HepG2 (cell line): Measurements from ENCODE around the gene EIF3A. TPM values are rescaled to one million over a fixed set of nuclear protein-coding genes. Genes with fewer than 3 reads are reported as not detected.
A peak's percentile ranks its signal among the peaks of the same experiment; 100 is the strongest.

Experiments
- AGO1 ChIP-seq: fragments of 200-400 bp; formaldehyde crosslinking; IDR thresholded peaks from 2 replicates; pipeline ENCODE4 v1.6.1; 2017; ENCODE audit warnings: mild to moderate bottlenecking, low read depth, low read length, moderate library complexity; ENCODE audit not compliant: poor library complexity, severe bottlenecking
- ATF4 ChIP-seq, 2 experiments: fragments of 450-650 bp in 1 of 2; sonication (generic) in 1 of 2; formaldehyde crosslinking; IDR thresholded peaks; 2 replicates each; pipeline versions ENCODE4 v1.5.0 to v1.8.0; 2020 to 2022; ENCODE audit warnings: mild to moderate bottlenecking in 1 of 2, missing genetic modification reagents in 1 of 2
- HCFC1 ChIP-seq: fragments of 150-350 bp; IDR thresholded peaks from 2 replicates; pipeline ENCODE4 v1.6.1; 2014; ENCODE audit warnings: low read depth, low read length
- HHEX ChIP-seq: IDR thresholded peaks from 2 replicates; pipeline ENCODE4 v1.6.1; 2016; ENCODE audit warnings: control low read depth
- JDP2 ChIP-seq: sonication (generic); formaldehyde crosslinking; IDR thresholded peaks from 2 replicates; pipeline ENCODE4 v1.8.1; 2022; ENCODE audit warnings: missing genetic modification reagents, borderline replicate concordance
- KLF6 ChIP-seq: IDR thresholded peaks from 2 replicates; pipeline ENCODE4 v1.8.0; 2016; ENCODE audit warnings: missing biosample characterization, missing genetic modification reagents
- MED8 ChIP-seq: sonication (generic); formaldehyde crosslinking; IDR thresholded peaks from 2 replicates; pipeline ENCODE4 v1.8.1; 2023; ENCODE audit warnings: mild to moderate bottlenecking, missing genetic modification reagents; ENCODE audit not compliant: insufficient replicate concordance
- MTF2 ChIP-seq: sonication (generic); formaldehyde crosslinking; IDR thresholded peaks from 2 replicates; pipeline ENCODE4 v1.5.0; 2020; ENCODE audit warnings: missing genetic modification reagents, borderline replicate concordance
- NFYC ChIP-seq: IDR thresholded peaks from 2 replicates; pipeline ENCODE4 v1.6.1; 2016; ENCODE audit warnings: missing genetic modification reagents, missing compliant biosample characterization
- RNF2 ChIP-seq: fragments of 450-650 bp; conservative IDR thresholded peaks from 2 replicates; pipeline ENCODE4 v1.6.1; 2016; ENCODE audit warnings: low read depth
- SAFB2 ChIP-seq: sonication (generic); formaldehyde crosslinking; IDR thresholded peaks from 2 replicates; pipeline ENCODE4 v1.5.1; 2020; ENCODE audit warnings: missing genetic modification reagents, low read depth, mild to moderate bottlenecking, borderline replicate concordance
- SAP130 ChIP-seq: IDR thresholded peaks from 2 replicates; pipeline ENCODE4 v1.6.1; 2016; ENCODE audit warnings: low read depth
- SRSF4 ChIP-seq: fragments of 200-400 bp; formaldehyde crosslinking; IDR thresholded peaks from one replicate; pipeline ENCODE4 v1.6.1; 2018; ENCODE audit warnings: mild to moderate bottlenecking, low read depth, low read length, moderate library complexity; ENCODE audit not compliant: poor library complexity, severe bottlenecking
- SRSF9 ChIP-seq: fragments of 200-400 bp; formaldehyde crosslinking; IDR thresholded peaks from 2 replicates; pipeline ENCODE4 v1.6.1; 2018; ENCODE audit warnings: borderline replicate concordance, mild to moderate bottlenecking, low read depth, low read length; ENCODE audit not compliant: insufficient read depth, poor library complexity, severe bottlenecking
- XBP1 ChIP-seq: sonication (generic); formaldehyde crosslinking; IDR thresholded peaks from 2 replicates; pipeline ENCODE4 v1.5.0; 2020; ENCODE audit warnings: missing genetic modification reagents
- ZNF142 ChIP-seq: sonication (generic); formaldehyde crosslinking; IDR thresholded peaks from 2 replicates; pipeline ENCODE4 v1.4.0; 2020; ENCODE audit warnings: missing genetic modification reagents
- ZNF251 ChIP-seq: sonication (generic); formaldehyde crosslinking; IDR thresholded peaks from 2 replicates; pipeline ENCODE4 v1.9.0; 2021; ENCODE audit warnings: mild to moderate bottlenecking, missing genetic modification reagents
- ZNF691 ChIP-seq: sonication (generic); formaldehyde crosslinking; IDR thresholded peaks from 2 replicates; pipeline ENCODE4 v1.4.0; 2020; ENCODE audit warnings: missing genetic modification reagents, low read depth, mild to moderate bottlenecking, borderline replicate concordance
- polyA plus RNA-seq, 8 experiments: library from polyadenylated mRNA; depleted of rRNA in 3 of 8; stranded (reverse) in 7 of 8; unstranded in 1 of 8; fragments of >200 nt; fragmentation: Illumina TruSeq in 4 of 8; extraction: Trizol in 4 of 8; gene quantifications; 2 replicates each; pipeline versions ENCODE4 v1.2.1 to v1.2.3, GENCODE V29; 2011 to 2016; ENCODE audit warnings: low read depth in 4 of 8, missing spikeins in 1 of 8, mixed read lengths in 1 of 8; ENCODE audit not compliant: insufficient read depth in 1 of 8
- total RNA-seq, 5 experiments: library from RNA; depleted of rRNA; stranded (reverse); fragments of >200 nt; fragmentation: Illumina TruSeq; extraction: Trizol; gene quantifications; 2 replicates each; pipeline ENCODE4 v1.2.3, GENCODE V29; 2016; ENCODE audit warnings: low read depth in 1 of 5
- TF ChIP-seq, protein P1 (sequence below): sonication (generic); formaldehyde crosslinking; conservative IDR thresholded peaks from 2 replicates; pipeline ENCODE4 v1.8.0; 2022; ENCODE audit warnings: missing genetic modification reagents

EIF3A gene
- total and polyA plus RNA-seq, 2 of the 13 experiments (the other 11 are each of a cell fraction or from before 2014, with no cell fraction given) = 25.6 to 117 TPM

DNA sequence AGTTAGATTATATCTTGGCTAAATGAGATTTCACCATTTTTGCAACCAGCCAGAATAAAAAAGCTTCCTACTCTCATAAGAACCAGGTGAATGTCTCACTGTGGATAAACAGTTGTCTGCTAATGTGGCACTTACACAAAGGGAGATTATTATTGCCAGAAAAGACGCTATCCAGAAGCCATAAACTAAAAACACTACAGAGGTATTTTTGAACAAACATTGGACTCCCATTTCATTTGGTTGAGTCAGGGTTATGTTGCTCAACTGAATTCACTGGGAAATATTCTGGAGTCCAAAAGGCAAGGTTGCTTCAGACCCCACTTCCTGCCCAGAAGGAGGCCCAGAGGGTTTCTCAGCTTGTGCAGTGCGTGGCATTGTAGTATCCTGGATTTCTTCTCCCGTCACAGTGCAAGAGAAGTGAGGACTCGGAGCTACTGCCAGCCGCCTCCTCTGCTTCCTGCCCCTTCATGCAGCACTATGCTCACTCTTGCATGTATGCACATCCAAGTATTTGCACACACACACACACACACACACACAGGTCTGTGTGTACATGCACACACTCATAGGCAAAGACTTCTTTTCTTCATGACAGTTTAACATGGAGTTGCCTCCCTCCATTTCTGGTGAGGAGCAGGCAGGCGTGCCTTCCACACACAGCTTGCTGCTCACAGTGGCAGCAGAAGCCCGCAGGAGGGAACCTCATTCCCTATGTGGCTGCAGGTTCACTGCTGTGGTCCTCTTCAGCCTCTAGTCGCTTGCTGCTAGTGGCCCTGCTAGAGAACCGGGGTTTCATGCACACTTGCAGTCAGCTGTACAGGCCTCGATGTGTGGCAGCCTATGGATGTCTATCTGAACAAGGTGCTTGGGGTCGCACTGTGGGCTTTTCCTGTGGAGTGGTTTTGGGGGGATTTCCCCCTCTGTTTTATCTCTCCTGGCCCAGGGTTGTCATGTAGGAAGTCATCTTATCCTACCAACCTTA is 33.4 kb upstream of the EIF3A start (continued):
- TF ChIP-seq ZNF142 (no peak), ZNF251 (CRISPR knock-in tag) (no peak), SAP130 (CRISPR knock-in tag) (peak; percentile 84), ATF4 (CRISPR knock-in tag; IDR thresholded peaks at IDR 0.05) (peak in 1 of 2 experiments; percentile 97; a peak in 2 of 4 replicates), NFYC (CRISPR knock-in tag) (no peak), RNF2 (no peak), ZNF691 (CRISPR knock-in tag) (0 out of 2 replicates have a peak, but pooled peaks have one; percentile 56), XBP1 (CRISPR knock-in tag) (no peak), SRSF9 (no peak), SRSF4 (no peak), KLF6 (no peak), JDP2 (no peak), HHEX (no peak), SAFB2 (no peak), MED8 (CRISPR knock-in tag) (peak; percentile 42), AGO1 (no peak), HCFC1 (no peak), MTF2 (no peak)
- TF ChIP-seq, protein P1, sequence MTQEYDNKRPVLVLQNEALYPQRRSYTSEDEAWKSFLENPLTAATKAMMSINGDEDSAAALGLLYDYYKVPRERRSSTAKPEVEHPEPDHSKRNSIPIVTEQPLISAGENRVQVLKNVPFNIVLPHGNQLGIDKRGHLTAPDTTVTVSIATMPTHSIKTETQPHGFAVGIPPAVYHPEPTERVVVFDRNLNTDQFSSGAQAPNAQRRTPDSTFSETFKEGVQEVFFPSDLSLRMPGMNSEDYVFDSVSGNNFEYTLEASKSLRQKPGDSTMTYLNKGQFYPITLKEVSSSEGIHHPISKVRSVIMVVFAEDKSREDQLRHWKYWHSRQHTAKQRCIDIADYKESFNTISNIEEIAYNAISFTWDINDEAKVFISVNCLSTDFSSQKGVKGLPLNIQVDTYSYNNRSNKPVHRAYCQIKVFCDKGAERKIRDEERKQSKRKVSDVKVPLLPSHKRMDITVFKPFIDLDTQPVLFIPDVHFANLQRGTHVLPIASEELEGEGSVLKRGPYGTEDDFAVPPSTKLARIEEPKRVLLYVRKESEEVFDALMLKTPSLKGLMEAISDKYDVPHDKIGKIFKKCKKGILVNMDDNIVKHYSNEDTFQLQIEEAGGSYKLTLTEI (CRISPR knock-in tag) = no peak
